ENCODE measurements around the gene TUBA8. TPM values are rescaled to one million over a fixed set of nuclear protein-coding genes. Genes with fewer than 3 reads are reported as not detected.
"Not testable (repeated sequence)": the region's sequence is repeated elsewhere in the genome, so short reads cannot be mapped to it uniquely, and the experiment has no call there.

The TUBA8 gene
- total RNA-seq, 2 donors from 2014 or later = 0.94 to 2.9 TPM

DNA sequence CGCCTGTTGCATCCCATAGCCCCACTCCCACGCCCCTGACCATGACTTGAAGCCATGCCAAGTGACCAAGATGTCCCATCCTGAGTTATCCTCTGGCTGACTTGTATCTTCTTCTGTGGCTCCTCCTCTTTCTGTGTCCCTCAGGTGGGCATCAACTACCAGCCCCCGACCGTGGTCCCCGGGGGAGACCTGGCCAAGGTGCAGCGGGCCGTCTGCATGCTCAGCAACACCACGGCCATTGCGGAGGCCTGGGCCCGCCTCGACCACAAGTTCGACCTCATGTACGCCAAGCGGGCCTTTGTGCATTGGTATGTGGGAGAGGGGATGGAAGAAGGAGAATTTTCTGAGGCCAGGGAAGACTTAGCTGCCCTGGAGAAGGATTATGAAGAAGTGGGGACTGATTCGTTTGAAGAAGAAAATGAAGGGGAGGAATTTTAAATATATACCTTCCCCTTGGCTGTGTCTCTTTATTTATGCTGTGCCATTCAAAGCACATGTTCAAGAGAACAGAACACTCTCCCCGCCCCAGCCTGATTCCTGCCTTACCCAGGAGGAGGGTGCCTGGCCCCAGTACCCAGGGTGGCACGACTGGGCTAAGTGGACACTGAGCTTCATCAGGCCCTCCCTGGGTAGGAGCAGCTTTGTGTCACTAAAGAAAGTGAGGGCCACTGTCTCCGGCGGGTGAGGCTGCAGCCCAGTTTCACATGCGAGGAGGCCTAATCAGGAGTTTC, 20.3 kb downstream of the TUBA8 start:
- Mint-ChIP-seq H3K4me3 (no peak overlapping the region), H3K9me3 (no peaks in the 10 kb centered on the region), H3K27ac (no peak overlapping the region), H3K4me1 (ENCODE audit: low read depth) (no peaks in the 10 kb centered on the region), H3K36me3 (ENCODE audit: insufficient read depth in 2 of 2) (peaks cover 0 to 1% of the 10 kb centered on the region in 2 donors), H3K27me3 (ENCODE audit: low read depth) (no peaks in the 10 kb centered on the region)
- DNase-seq (no peak), ATAC-seq (replicated peaks in 1 of 2) (no peak)

DNA sequence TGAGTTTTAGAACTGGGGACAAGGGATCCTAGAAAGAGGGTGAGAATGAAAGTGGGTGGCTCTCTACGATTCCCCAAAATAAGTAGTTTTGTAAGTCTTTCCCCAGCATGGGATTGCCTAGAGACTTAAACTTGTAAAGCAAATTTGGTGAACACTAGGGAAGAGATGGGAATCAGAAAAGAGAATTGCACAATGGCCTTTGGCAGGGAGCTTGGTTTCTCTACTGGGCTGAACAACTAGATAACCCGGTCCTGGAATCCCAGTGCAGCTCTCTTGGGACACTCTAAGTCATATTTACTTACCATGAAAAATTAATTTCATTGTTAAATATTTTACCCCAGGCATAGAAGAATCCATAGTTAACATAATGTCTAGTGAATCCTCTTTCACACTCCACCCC, 22.8 kb downstream of the TUBA8 start:
- DNase-seq (no peak), ATAC-seq (replicated peaks in 1 of 2) (no peak)
- no peak overlapping the region for H3K4me3 Mint-ChIP-seq
- H3K27me3 Mint-ChIP-seq (ENCODE audit: low read depth) = no peaks in the 10 kb centered on the region
- no peak overlapping the region for H3K27ac Mint-ChIP-seq
- no peaks in the 10 kb centered on the region for H3K36me3 Mint-ChIP-seq (ENCODE audit: insufficient read depth in 2 of 2)
- H3K9me3 Mint-ChIP-seq = no peaks in the 10 kb centered on the region
- no peaks in the 10 kb centered on the region for H3K4me1 Mint-ChIP-seq (ENCODE audit: low read depth)

DNA sequence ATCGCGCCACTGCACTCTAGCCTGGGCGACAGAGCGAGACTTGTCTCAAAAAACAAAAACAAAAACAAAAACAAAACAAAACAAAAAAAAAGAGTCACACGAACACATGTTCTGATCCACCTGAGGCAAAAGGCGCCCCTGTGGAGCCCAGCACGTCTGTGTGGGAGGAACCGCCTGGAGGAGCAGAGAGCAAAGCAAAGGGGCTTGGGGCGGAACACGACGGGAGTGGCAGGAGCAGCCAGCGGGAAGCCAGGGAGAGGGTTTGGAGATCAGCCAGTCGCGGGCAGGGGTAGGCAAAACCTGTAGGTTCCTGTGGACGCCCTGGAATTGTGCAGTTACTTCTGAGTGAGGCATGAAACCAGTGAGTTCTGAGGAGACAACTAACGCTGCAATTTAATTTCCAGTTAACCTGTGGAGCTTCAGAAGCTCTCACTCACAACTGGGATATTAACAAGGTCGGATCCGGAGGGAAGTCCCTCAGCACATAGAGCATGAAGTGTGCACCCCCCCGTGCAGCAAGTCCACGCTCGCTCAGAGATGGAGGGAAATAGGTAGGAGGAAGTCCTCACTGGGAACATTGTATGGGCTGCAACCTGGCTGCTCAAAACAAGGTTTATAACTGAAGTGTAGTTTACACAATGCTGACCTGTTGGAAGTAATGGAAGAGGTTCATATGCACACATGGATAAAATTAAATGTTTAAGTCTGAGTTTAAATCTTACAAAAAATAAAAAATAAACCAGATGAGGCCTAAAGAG, 26.1 kb downstream of the TUBA8 start:
- no peak for ATAC-seq (replicated peaks in 1 of 2)
- no peaks in the 10 kb centered on the region for H3K9me3 Mint-ChIP-seq

DNA sequence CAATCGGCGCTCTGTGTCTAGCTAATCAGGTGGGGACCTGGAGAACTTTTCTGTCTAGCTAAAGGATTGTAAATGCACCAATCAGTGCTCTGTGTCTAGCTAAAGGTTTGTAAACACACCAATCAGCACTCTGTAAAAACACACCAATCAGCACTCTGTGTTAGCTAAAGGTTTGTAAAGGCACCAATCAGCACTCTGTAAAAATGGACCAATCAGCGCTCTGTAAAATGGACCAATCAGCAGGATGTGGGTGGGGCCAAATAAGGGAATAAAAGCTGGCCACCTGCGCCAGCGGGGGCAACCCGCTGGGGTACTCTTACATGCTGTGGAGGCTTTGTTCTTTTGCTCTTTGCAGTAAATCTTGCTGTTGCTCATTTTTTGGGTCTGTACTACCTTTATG, 30.4 kb downstream of the TUBA8 start:
- H3K4me3 Mint-ChIP-seq; H3K4me1 Mint-ChIP-seq (ENCODE audit: low read depth); H3K36me3 Mint-ChIP-seq (ENCODE audit: insufficient read depth in 2 of 2); H3K9me3 Mint-ChIP-seq; ATAC-seq (replicated peaks in 1 of 2); H3K27me3 Mint-ChIP-seq (ENCODE audit: low read depth); DNase-seq; H3K27ac Mint-ChIP-seq: not testable (repeated sequence)

More for the DNA sequence above, 26.1 kb downstream of the TUBA8 start:
- no peak overlapping the region for H3K4me3 Mint-ChIP-seq
- no peak for DNase-seq
- no peaks in the 10 kb centered on the region for H3K36me3 Mint-ChIP-seq (ENCODE audit: insufficient read depth in 2 of 2)
- no peak overlapping the region for H3K27ac Mint-ChIP-seq
- no peaks in the 10 kb centered on the region for H3K4me1 Mint-ChIP-seq (ENCODE audit: low read depth)
- H3K27me3 Mint-ChIP-seq (ENCODE audit: low read depth) = no peaks in the 10 kb centered on the region

DNA sequence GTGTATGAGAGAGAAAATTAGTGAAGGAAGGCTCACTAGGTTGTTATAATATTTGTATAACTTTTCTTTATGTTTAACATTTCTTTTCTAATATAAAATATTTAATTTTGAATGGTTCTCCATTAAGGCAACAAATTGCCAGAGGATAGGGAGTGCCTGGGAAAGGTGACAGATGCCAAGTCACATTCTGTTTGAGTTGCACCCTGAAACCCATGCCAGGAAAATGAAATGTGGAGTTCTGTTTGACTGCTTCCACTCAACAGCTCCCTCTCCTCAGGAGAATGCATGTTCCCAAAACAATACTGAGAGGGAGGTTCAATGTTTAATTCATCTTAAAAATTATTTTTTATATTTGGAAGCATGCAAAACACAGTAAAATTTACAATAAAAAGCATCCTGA, 33.5 kb downstream of the TUBA8 start:
- Mint-ChIP-seq H3K9me3 (no peaks in the 10 kb centered on the region), H3K4me3 (no peak overlapping the region), H3K4me1 (ENCODE audit: low read depth) (peaks cover 7% of the 10 kb centered on the region), H3K27me3 (ENCODE audit: low read depth) (no peaks in the 10 kb centered on the region), H3K36me3 (ENCODE audit: insufficient read depth in 2 of 2) (no peaks in the 10 kb centered on the region), H3K27ac (no peak overlapping the region)
- ATAC-seq (replicated peaks in 1 of 2) (no peak), DNase-seq (no peak)

DNA sequence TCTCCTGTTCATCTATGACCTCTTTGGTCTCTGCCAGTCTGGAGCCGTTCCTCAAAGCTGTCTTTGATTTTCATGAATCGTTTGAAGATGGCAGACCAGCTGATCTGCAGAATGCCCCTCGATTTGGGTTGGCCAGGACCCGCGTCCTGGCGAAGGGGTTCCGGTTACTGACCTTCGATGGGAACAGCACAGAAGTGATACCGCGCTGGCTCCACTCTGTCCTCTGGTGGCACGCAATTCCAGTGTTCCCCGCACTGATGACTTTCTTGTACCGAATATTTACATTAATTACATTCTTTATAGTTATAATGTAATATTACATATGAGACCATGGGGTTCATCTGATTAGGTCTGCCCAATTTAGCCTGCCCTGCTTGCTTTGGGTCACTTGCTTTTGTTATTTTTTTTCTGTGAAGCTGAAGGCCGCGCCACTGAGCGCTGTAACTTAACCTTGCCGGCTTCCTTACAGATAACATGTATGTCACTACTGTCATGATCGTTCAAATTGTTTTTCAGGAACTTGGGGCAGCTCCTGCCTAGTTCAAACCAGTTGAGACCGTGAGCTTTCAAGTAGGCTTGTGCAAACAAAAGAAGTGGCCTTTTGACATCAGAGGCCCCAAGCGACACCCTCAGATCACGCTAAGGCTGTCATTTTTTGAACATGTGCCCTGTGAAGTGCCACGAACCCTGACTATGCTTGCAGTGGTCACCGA, 35.2 kb downstream of the TUBA8 start:
- Mint-ChIP-seq H3K4me1 (ENCODE audit: low read depth) (peaks cover 19% of the 10 kb centered on the region), H3K27me3 (ENCODE audit: low read depth) (no peaks in the 10 kb centered on the region), H3K27ac (no peak overlapping the region), H3K9me3 (no peaks in the 10 kb centered on the region), H3K36me3 (ENCODE audit: insufficient read depth in 2 of 2) (no peaks in the 10 kb centered on the region), H3K4me3 (no peak overlapping the region)
- DNase-seq (no peak), ATAC-seq (replicated peaks in 1 of 2) (no peak)

DNA sequence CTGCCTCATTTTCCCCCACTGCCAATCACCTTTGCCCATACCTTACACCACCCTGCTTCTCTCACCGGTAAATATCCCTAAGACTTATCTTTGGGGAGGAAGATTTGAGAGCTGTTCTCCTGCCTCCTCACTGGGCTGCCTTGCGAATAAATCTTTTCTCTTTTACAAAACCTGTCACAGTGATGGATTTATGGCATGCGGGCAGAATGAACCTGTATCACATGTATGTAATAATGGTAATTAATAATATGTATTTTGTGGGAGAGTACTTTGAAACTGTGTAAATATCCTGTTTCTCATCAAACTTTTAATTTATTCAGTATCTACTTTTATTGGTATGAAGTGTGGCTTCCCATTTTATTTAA, 35.8 kb downstream of the TUBA8 start:
- no peaks in the 10 kb centered on the region for H3K27me3 Mint-ChIP-seq (ENCODE audit: low read depth)
- H3K4me1 Mint-ChIP-seq (ENCODE audit: low read depth) = peaks cover 21% of the 10 kb centered on the region
- H3K27ac Mint-ChIP-seq = no peak overlapping the region
- DNase-seq = no peak
- no peak for ATAC-seq (replicated peaks in 1 of 2)
- no peaks in the 10 kb centered on the region for H3K36me3 Mint-ChIP-seq (ENCODE audit: insufficient read depth in 2 of 2)
- H3K4me3 Mint-ChIP-seq = no peak overlapping the region
- no peaks in the 10 kb centered on the region for H3K9me3 Mint-ChIP-seq

DNA sequence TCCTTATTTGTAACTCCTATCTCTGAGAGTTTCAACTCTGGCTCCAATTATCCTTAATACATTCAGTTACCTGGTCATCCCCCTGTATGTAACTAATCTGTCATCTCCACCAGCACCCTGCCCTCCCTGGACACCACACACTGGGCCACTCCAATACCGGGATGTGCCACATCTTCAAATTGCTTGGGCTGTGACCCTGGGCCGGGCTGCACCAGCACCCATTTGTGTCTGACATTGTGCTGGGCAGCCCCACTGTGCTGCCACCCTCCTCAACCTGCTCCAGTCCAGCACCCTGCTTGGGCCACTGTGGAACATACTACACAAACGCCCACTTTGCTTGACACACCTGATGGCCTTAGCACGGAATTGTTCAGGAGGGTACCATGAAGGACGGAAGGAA, 37.2 kb downstream of the TUBA8 start:
- Mint-ChIP-seq H3K4me3 (no peak overlapping the region), H3K27me3 (ENCODE audit: low read depth) (no peaks in the 10 kb centered on the region), H3K36me3 (ENCODE audit: insufficient read depth in 2 of 2) (no peaks in the 10 kb centered on the region), H3K4me1 (ENCODE audit: low read depth) (peaks cover 36% of the 10 kb centered on the region), H3K9me3 (no peaks in the 10 kb centered on the region), H3K27ac (no peak overlapping the region)
- no peak for ATAC-seq (replicated peaks in 1 of 2)
- DNase-seq = no peak

DNA sequence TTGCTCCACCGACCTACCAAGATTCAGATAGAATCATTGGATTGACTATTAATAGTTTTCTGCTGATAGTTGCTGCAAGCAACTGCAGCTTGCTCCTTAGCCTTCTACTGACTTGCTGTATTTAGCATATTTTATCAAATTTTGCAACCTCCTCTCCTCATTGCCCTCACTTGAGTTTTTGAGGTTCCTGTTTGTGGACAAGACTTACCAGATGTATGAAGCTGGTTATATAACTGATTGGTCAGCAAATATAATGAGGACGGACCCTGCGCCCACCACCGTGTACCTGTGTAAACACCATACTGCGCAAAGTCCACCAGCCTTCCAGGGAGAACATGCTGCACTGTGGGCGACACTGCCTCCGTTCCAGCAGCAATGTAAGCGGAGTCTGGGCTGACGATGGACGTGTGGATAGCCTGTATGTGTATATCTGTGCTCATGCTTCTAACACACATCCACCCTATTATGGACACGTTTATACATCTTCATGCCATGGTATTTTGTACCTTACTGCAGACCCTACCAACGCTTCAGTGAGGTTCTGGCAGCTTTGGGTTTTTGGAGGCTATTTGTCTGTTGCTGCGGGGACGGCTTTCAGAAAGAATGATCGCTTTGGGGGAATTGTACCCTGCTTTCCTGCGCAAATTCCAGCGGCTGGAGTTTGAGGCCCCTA, 37.8 kb downstream of the TUBA8 start:
- peak overlapping the region in 1 of 2 donors; percentile 94 for H3K4me3 Mint-ChIP-seq
- no peak for ATAC-seq (replicated peaks in 1 of 2)
- no peak overlapping the region for H3K27ac Mint-ChIP-seq
- H3K36me3 Mint-ChIP-seq (ENCODE audit: insufficient read depth in 2 of 2) = no peaks in the 10 kb centered on the region
- no peaks in the 10 kb centered on the region for H3K9me3 Mint-ChIP-seq
- H3K4me1 Mint-ChIP-seq (ENCODE audit: low read depth) = peaks cover 37% of the 10 kb centered on the region
- H3K27me3 Mint-ChIP-seq (ENCODE audit: low read depth) = no peaks in the 10 kb centered on the region
- DNase-seq = no peak

DNA sequence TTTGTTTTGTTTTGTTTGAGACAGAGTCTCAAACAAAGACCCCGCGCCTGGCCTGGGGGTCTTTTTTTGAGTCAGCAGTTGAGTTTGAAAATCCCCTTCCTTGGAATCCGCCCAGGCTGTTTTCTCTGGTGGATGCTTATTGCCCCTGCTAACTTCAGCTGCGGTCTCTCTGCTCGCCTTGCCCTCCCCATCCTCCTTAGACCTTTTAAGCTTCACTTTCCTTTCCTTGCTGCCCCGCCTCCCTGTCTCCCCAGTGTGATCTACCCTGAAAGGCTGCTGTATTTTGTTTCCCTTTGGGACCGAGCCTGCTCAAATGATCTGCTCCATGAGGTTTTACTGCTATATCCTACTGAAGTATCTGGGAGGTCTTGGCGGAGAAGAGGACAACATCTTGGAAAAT, 41.9 kb downstream of the TUBA8 start:
- Mint-ChIP-seq H3K4me1 (ENCODE audit: low read depth) (peaks cover 41% of the 10 kb centered on the region), H3K27ac (peak overlapping the region; percentile 62), H3K36me3 (ENCODE audit: insufficient read depth in 2 of 2) (no peaks in the 10 kb centered on the region), H3K4me3 (peak overlapping the region; percentile 75 to 94), H3K9me3 (no peaks in the 10 kb centered on the region), H3K27me3 (ENCODE audit: low read depth) (no peaks in the 10 kb centered on the region)
- ATAC-seq (replicated peaks in 1 of 2) = no peak
- DNase-seq = peak; percentile 18 to 32

DNA sequence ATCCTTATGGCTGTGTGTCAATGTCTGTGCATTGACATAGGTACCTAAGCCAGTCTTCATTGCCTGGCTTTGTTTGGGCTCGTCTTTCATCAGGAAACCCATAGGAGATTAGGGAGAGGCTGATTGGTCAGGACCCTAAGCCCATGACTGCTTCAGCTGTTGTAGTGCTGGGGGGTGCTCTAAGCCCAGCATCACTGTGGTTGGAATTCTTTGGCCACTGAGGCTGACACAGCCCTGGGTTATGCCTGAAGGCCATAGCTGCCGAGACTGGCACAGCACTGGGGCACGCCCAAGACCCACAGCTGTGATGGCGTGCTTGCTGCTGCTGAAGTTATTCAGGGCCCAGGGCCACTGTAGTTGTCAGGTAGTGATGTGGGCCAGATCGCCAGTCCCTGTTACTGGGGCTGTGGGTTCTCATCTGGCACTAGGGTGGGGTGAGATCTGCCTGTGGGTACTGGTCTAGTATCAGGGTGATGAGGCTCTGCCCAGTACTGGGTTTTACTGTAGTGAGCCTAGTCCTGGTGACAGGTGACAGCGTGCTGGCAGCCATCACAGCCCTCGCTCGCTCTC, 44.3 kb downstream of the TUBA8 start:
- no peaks in the 10 kb centered on the region for H3K9me3 Mint-ChIP-seq
- H3K36me3 Mint-ChIP-seq (ENCODE audit: insufficient read depth in 2 of 2) = no peaks in the 10 kb centered on the region
- H3K27ac Mint-ChIP-seq = peak overlapping the region; percentile 77
- no peak for DNase-seq
- H3K27me3 Mint-ChIP-seq (ENCODE audit: low read depth) = no peaks in the 10 kb centered on the region
- no peak overlapping the region for H3K4me3 Mint-ChIP-seq
- ATAC-seq (replicated peaks in 1 of 2) = no peak
- peaks cover 29% of the 10 kb centered on the region for H3K4me1 Mint-ChIP-seq (ENCODE audit: low read depth)

DNA sequence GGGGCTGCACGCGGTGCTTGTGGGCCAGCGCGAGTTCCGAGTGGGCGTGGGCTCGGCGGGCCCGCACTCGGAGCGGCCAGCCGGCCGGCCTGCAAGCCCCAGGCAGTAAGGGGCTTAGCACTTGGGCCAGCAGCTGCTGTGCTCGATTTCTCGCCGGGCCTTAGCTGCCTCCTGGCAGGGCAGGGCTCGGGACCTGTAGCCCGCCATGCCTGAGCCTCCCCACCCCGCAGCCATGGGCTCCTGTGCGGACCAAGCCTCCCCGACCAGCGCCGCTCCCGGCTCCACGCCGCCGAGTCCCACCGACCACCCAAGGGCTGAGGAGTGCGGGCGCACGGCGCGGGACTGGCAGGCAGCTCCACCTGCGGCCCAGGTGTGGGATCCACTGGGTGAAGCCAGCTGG, 44.9 kb downstream of the TUBA8 start:
- not testable (repeated sequence) for DNase-seq; H3K9me3 Mint-ChIP-seq; H3K27me3 Mint-ChIP-seq (ENCODE audit: low read depth); H3K4me3 Mint-ChIP-seq; H3K36me3 Mint-ChIP-seq (ENCODE audit: insufficient read depth in 2 of 2); ATAC-seq (replicated peaks in 1 of 2); H3K27ac Mint-ChIP-seq
- peaks cover 25% of the 10 kb centered on the region for H3K4me1 Mint-ChIP-seq (ENCODE audit: low read depth)

Data from activated T-cell treated with anti-CD3 and anti-CD28 coated beads, Interleukin-2, amount 50 U/mL, for 72 hours (primary cell).